Measurements from ENCODE around the gene ATG101.

DNA sequence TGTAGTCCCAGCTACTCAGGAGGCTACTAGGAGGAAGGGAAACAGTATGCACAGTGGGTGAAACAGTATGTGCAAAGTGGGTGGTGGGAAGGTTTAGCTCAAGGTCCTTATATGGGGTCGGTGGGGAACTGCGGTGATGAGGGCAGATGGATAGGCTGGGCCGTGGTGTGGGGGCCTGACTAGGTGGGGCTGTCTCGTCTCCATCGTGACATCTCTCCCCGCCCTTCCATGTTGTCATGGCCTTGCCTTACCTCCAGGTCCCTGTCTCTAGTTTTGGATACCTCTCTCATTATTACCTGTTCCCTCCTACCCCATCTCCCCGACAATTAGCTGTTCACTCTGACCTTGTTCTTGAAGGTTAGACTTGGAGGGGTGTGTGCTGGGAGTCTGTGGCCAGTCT, 22.9 kb upstream of the ATG101 start:
- TF ChIP-seq, protein P1, sequence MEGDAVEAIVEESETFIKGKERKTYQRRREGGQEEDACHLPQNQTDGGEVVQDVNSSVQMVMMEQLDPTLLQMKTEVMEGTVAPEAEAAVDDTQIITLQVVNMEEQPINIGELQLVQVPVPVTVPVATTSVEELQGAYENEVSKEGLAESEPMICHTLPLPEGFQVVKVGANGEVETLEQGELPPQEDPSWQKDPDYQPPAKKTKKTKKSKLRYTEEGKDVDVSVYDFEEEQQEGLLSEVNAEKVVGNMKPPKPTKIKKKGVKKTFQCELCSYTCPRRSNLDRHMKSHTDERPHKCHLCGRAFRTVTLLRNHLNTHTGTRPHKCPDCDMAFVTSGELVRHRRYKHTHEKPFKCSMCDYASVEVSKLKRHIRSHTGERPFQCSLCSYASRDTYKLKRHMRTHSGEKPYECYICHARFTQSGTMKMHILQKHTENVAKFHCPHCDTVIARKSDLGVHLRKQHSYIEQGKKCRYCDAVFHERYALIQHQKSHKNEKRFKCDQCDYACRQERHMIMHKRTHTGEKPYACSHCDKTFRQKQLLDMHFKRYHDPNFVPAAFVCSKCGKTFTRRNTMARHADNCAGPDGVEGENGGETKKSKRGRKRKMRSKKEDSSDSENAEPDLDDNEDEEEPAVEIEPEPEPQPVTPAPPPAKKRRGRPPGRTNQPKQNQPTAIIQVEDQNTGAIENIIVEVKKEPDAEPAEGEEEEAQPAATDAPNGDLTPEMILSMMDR (conservative IDR thresholded peaks at IDR 0.05; ENCODE audit: low read length), result no peak
- no peak for TF ChIP-seq EZH2phosphoT487 (IDR thresholded peaks at IDR 0.05; ENCODE audit: borderline replicate concordance)

Measured in Loucy (cell line).